H1 (cell line): ENCODE measurements around the gene SMYD1. TPM values are rescaled to one million over a fixed set of nuclear protein-coding genes. Genes with fewer than 3 reads are reported as not detected.

Experiments used
- CTCF ChIA-PET: fragments of 300-600 bp; sonication (Branson Sonifier 250); formaldehyde crosslinking; loops from one replicate; lab custom pipeline; 2021; ENCODE audit not compliant: partially characterized antibody; lab: Charles Lee
- POLR2A ChIA-PET: fragments of 300-600 bp; sonication (Branson Sonifier 250); formaldehyde crosslinking; loops from one replicate; lab custom pipeline; 2021; ENCODE audit warnings: inconsistent platforms; ENCODE audit not compliant: partially characterized antibody; lab: Charles Lee
- DNase-seq, 2 experiments: peaks; one replicate each; pipeline versions ENCODE4 v3.0.0 to v3.0.0-alpha.2; 2010 to 2022; ENCODE audit warnings: low spot score in 2 of 2, low read depth in 1 of 2, mixed read lengths in 1 of 2
- FAIRE-seq: peaks from 2 replicates; lab custom pipeline; 2011; peaks lifted over from hg19 to GRCh38; lab: Jason Lieb, UNC
- H2AFZ ChIP-seq: 2 replicates; pipeline ENCODE4 v1.8.1; 2012; ENCODE audit warnings: low read length, inconsistent platforms
- H2AK5ac ChIP-seq: 2 replicates; pipeline ENCODE4 v1.6.1; 2013; ENCODE audit warnings: low read depth, low read length
- H2BK120ac ChIP-seq: replicated peaks from 2 replicates; pipeline ENCODE3; 2013; ENCODE audit warnings: low read depth, low read length, inconsistent platforms
- H2BK12ac ChIP-seq: 2 replicates; pipeline ENCODE4 v1.6.1; 2013; ENCODE audit warnings: low read depth, low read length
- H2BK15ac ChIP-seq: 2 replicates; pipeline ENCODE4 v1.6.1; 2013; ENCODE audit warnings: low read length
- H2BK20ac ChIP-seq: 2 replicates; pipeline ENCODE4 v1.6.1; 2013; ENCODE audit warnings: low read length
- H2BK5ac ChIP-seq: 2 replicates; pipeline ENCODE4 v1.6.1; 2013; ENCODE audit warnings: low read depth, low read length
- H3K14ac ChIP-seq: 2 replicates; pipeline ENCODE4 v1.6.1; 2013; ENCODE audit warnings: inconsistent platforms; ENCODE audit not compliant: insufficient read length
- H3K18ac ChIP-seq: 2 replicates; pipeline ENCODE4 v1.6.1; 2013; ENCODE audit warnings: low read length; ENCODE audit errors: extremely low read depth
- H3K23ac ChIP-seq: 2 replicates; pipeline ENCODE4 v1.6.1; 2013; ENCODE audit warnings: inconsistent platforms; ENCODE audit not compliant: insufficient read length
- H3K23me2 ChIP-seq: 2 replicates; pipeline ENCODE4 v1.6.1; 2013; ENCODE audit warnings: low read depth, low read length
- H3K27ac ChIP-seq: 2 replicates; pipeline ENCODE4 v1.6.1; 2011; ENCODE audit warnings: low read depth, low read length, inconsistent platforms
- H3K27me3 ChIP-seq, 4 experiments: replicated peaks in 1 of 4; 1 replicate in 1 of 4; 2 replicates in 3 of 4; pipeline versions ENCODE4 v1.6.1 to v1.8.1; 2011 to 2013; ENCODE audit warnings: low read length in 3 of 4, mild to moderate bottlenecking in 3 of 4, inconsistent platforms in 2 of 4, mixed read lengths in 2 of 4, moderate library complexity in 1 of 4; ENCODE audit not compliant: control insufficient read depth in 3 of 4, insufficient read depth in 3 of 4; ENCODE audit errors: extremely low read depth in 1 of 4
- H3K36me3 ChIP-seq, 4 experiments: 2 replicates each; pipeline versions ENCODE4 v1.6.1 to v1.8.1; 2011 to 2013; ENCODE audit warnings: mild to moderate bottlenecking in 4 of 4, low read length in 3 of 4, moderate library complexity in 2 of 4, control low read depth in 1 of 4, inconsistent platforms in 1 of 4; ENCODE audit not compliant: insufficient read depth in 4 of 4, control insufficient read depth in 2 of 4
- H3K4ac ChIP-seq: replicated peaks from 2 replicates; pipeline ENCODE3; 2013; ENCODE audit warnings: low read length, low read depth, mixed read lengths, inconsistent platforms; ENCODE audit not compliant: insufficient read length
- H3K4me1 ChIP-seq, 4 experiments: replicated peaks in 1 of 4; 1 replicate in 1 of 4; 2 replicates in 3 of 4; pipeline versions ENCODE4 v1.6.1 to v1.8.1; 2011 to 2013; ENCODE audit warnings: low read length in 3 of 4, inconsistent platforms in 2 of 4, mixed read lengths in 1 of 4; ENCODE audit not compliant: insufficient read depth in 4 of 4, control insufficient read depth in 3 of 4
- H3K4me2 ChIP-seq, 2 experiments: 2 replicates each; pipeline versions ENCODE4 v1.6.1 to v1.8.1; 2011 to 2013; ENCODE audit warnings: low read depth in 2 of 2, low read length in 2 of 2, control low read depth in 1 of 2, inconsistent platforms in 1 of 2, mild to moderate bottlenecking in 1 of 2; ENCODE audit not compliant: insufficient read depth in 1 of 2
- H3K4me3 ChIP-seq, 4 experiments: fragments of 200-600, 300-600 bp in 1 of 4; sonication (generic), shearing (Covaris generic), sonication (Bioruptor Twin) in 1 of 4; 2 replicates each; pipeline versions ENCODE4 v1.5.1 to v1.8.1; 2011 to 2016; ENCODE audit warnings: low read length in 4 of 4, low read depth in 3 of 4, control low read depth in 2 of 4, inconsistent platforms in 2 of 4, mild to moderate bottlenecking in 2 of 4, mixed read lengths in 1 of 4, moderate library complexity in 1 of 4; ENCODE audit not compliant: insufficient read depth in 2 of 4; ENCODE audit errors: extremely low read depth in 1 of 4
- H3K56ac ChIP-seq: replicated peaks from 2 replicates; pipeline ENCODE3; 2013; ENCODE audit warnings: low read depth, mild to moderate bottlenecking, mixed read lengths, low read length, inconsistent platforms; ENCODE audit not compliant: insufficient read length
- H3K79me1 ChIP-seq: 2 replicates; pipeline ENCODE4 v1.6.1; 2013; ENCODE audit warnings: low read depth, low read length, control low read depth
- H3K79me2 ChIP-seq, 2 experiments: 2 replicates each; pipeline versions ENCODE4 v1.6.1 to v1.8.1; 2012 to 2013; ENCODE audit warnings: low read length in 2 of 2, mild to moderate bottlenecking in 2 of 2, inconsistent platforms in 1 of 2; ENCODE audit not compliant: insufficient read depth in 2 of 2, control insufficient read depth in 1 of 2
- H3K9ac ChIP-seq, 4 experiments: replicated peaks in 1 of 4; 1 replicate in 1 of 4; 2 replicates in 3 of 4; pipeline versions ENCODE4 v1.6.1 to v1.8.1; 2011 to 2013; ENCODE audit warnings: low read depth in 3 of 4, low read length in 3 of 4, control low read depth in 2 of 4, mild to moderate bottlenecking in 2 of 4, moderate library complexity in 2 of 4, inconsistent platforms in 1 of 4; ENCODE audit errors: extremely low read depth in 1 of 4
- H3K9me3 ChIP-seq, 2 experiments: 2 replicates each; pipeline versions ENCODE4 v1.6.1 to v1.8.1; 2012 to 2013; ENCODE audit warnings: mild to moderate bottlenecking in 2 of 2, moderate library complexity in 2 of 2, control low read depth in 1 of 2, inconsistent platforms in 1 of 2, low read depth in 1 of 2, low read length in 1 of 2, mixed read lengths in 1 of 2; ENCODE audit not compliant: insufficient read depth in 2 of 2
- H4K20me1 ChIP-seq, 2 experiments: replicated peaks in 1 of 2; 2 replicates each; pipeline versions ENCODE3 to v1.8.1; 2011 to 2013; ENCODE audit warnings: inconsistent platforms in 2 of 2, low read length in 2 of 2, mild to moderate bottlenecking in 1 of 2; ENCODE audit not compliant: insufficient read depth in 2 of 2, control insufficient read depth in 1 of 2
- H4K5ac ChIP-seq: 2 replicates; pipeline ENCODE4 v1.6.1; 2013; ENCODE audit warnings: low read length, low read depth, mixed read lengths, inconsistent platforms; ENCODE audit not compliant: insufficient read length
- H4K8ac ChIP-seq: 2 replicates; pipeline ENCODE4 v1.8.0; 2013; ENCODE audit warnings: mild to moderate bottlenecking, moderate library complexity, low read length, inconsistent platforms; ENCODE audit not compliant: insufficient read depth; ENCODE audit errors: extremely low read depth
- H4K91ac ChIP-seq: replicated peaks from 2 replicates; pipeline ENCODE3; 2013; ENCODE audit warnings: low read length, mixed read lengths, inconsistent platforms; ENCODE audit not compliant: insufficient read length
- CBX5 ChIP-seq: fragments of 300-800, 300-1000 bp; sonication (generic); IDR thresholded peaks from 2 replicates; pipeline ENCODE4 v1.7.1; 2016; ENCODE audit warnings: antibody characterized with exemption, low read length, low read depth
- E2F6 ChIP-seq: IDR thresholded peaks from 2 replicates; pipeline ENCODE4 v1.6.1; 2012; ENCODE audit warnings: inconsistent platforms
- GABPA ChIP-seq: IDR thresholded peaks from 2 replicates; pipeline ENCODE4 v1.6.1; 2011; ENCODE audit warnings: mild to moderate bottlenecking, low read length, moderate library complexity, borderline replicate concordance; ENCODE audit not compliant: insufficient read depth
- JUND ChIP-seq: IDR thresholded peaks from 2 replicates; pipeline ENCODE4 v1.6.1; 2011; ENCODE audit warnings: mild to moderate bottlenecking, improper control_type of control experiment, low read length
- MAX ChIP-seq: IDR thresholded peaks from 2 replicates; pipeline ENCODE4 v1.6.1; 2012; ENCODE audit warnings: inconsistent platforms
- RAD21 ChIP-seq, 2 experiments: IDR thresholded peaks in 1 of 2; conservative IDR thresholded peaks in 1 of 2; 2 replicates each; pipeline ENCODE4 v1.6.1; 2011; ENCODE audit warnings: low read depth in 2 of 2, low read length in 2 of 2, improper control_type of control experiment in 1 of 2, inconsistent platforms in 1 of 2, mild to moderate bottlenecking in 1 of 2, moderate library complexity in 1 of 2
- RXRA ChIP-seq: IDR thresholded peaks from 2 replicates; pipeline ENCODE4 v1.6.1; 2011; ENCODE audit warnings: low read depth, mild to moderate bottlenecking, low read length, moderate library complexity; ENCODE audit not compliant: insufficient read depth
- SRF ChIP-seq: IDR thresholded peaks from 2 replicates; pipeline ENCODE4 v1.6.1; 2011; ENCODE audit warnings: mild to moderate bottlenecking, low read depth, low read length, moderate library complexity
- SUZ12 ChIP-seq: fragments of 200-600 bp; sonication (generic); IDR thresholded peaks from 2 replicates; pipeline ENCODE4 v1.6.1; 2012; ENCODE audit warnings: mild to moderate bottlenecking, inconsistent platforms, low read length, moderate library complexity, mixed read lengths
- TAF1 ChIP-seq: IDR thresholded peaks from 2 replicates; pipeline ENCODE4 v1.6.1; 2011; ENCODE audit warnings: mild to moderate bottlenecking, low read depth, low read length
- TBP ChIP-seq: IDR thresholded peaks from 2 replicates; pipeline ENCODE4 v1.6.1; 2011; ENCODE audit warnings: low read depth, low read length, improper control_type of control experiment
- TEAD4 ChIP-seq: IDR thresholded peaks from 2 replicates; pipeline ENCODE4 v1.6.1; 2012; ENCODE audit warnings: low read depth, low read length, inconsistent platforms, mixed read lengths
- polyA plus RNA-seq, 7 experiments: library from polyadenylated mRNA; depleted of rRNA in 3 of 7; stranded (reverse) in 5 of 7; unstranded in 2 of 7; fragments of >200 nt in 5 of 7; fragments of 200-250 nt in 2 of 7; gene quantifications; 1 replicate in 5 of 7; 2 replicates in 1 of 7; 4 replicates in 1 of 7; pipeline versions ENCODE4 v1.2.1 to v1.2.3, GENCODE V29; 2011 to 2013; ENCODE audit warnings: missing spikeins in 2 of 7, mixed read lengths in 2 of 7
- total RNA-seq: library from RNA; stranded (reverse); fragmentation: NEBNext Ultra II Directional; extraction: Animal tissue kit (Norgen Biotek cat#: 25700); gene quantifications from 2 replicates; pipeline ENCODE4 v1.2.1, GENCODE V29; 2021

SMYD1 gene
- total and polyA plus RNA-seq, 2 of the 8 experiments (the other 6 are each of a cell fraction or from before 2014, with no cell fraction given) = 0.06 TPM; not detected in 1

DNA sequence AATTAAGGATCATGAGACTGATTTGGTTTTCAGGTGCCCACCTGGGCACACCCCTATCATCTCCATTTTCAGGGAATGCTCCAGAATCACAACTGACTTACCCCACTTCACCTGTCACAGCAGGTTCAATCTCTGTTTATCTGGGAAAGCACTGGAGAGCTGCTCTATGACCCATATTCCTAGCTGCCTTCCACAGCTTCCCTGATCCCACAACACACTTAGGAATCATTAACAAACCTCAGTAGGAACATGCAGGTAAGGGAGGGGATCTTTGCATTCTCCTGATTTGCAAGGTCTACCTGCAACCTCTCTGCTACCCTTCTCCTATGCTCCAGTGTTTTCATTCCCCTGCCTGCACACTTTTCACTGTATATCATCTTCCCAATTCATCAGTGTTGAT lies 79.0 kb downstream of the SMYD1 start:
- no peak overlapping the region for H4K5ac ChIP-seq
- no peaks in the 10 kb centered on the region for H3K79me2 ChIP-seq
- H3K9ac ChIP-seq = no peak overlapping the region
- no peak overlapping the region for H2BK12ac ChIP-seq
- H3K9me3 ChIP-seq = no peaks in the 10 kb centered on the region
- no peak overlapping the region for H3K4me2 ChIP-seq
- H3K27me3 ChIP-seq = no peaks in the 10 kb centered on the region
- H2AFZ ChIP-seq = no peak overlapping the region
- no peak overlapping the region for H2AK5ac ChIP-seq
- DNase-seq (no peak), FAIRE-seq (no peak)
- no peak overlapping the region for H2BK15ac ChIP-seq
- H2BK120ac ChIP-seq = no peak overlapping the region
- H4K8ac ChIP-seq = no peak overlapping the region
- no peak overlapping the region for H2BK20ac ChIP-seq
- H3K79me1 ChIP-seq = no peaks in the 10 kb centered on the region
- no peak overlapping the region for H4K91ac ChIP-seq
- no peak overlapping the region for H3K4me3 ChIP-seq
- no peak overlapping the region for H3K23ac ChIP-seq
- no peak overlapping the region for H3K4ac ChIP-seq
- ChIA-PET CTCF (interaction anchor here (0.6 to 2.7 kb wide), 7 partner anchors 14 to 162 kb away, joined by 3 to 17 read pairs (median 3); no protein-coding TSS in a partner anchor), POLR2A (no interaction called here)
- H4K20me1 ChIP-seq = no peaks in the 10 kb centered on the region
- H3K14ac ChIP-seq = no peak overlapping the region
- no peaks in the 10 kb centered on the region for H3K23me2 ChIP-seq
- H3K36me3 ChIP-seq = no peaks in the 10 kb centered on the region; a peak in 1 of 8 replicates
- H3K27ac ChIP-seq = no peak overlapping the region
- H2BK5ac ChIP-seq = no peak overlapping the region
- H3K56ac ChIP-seq = no peak overlapping the region
- H3K4me1 ChIP-seq = no peaks in the 10 kb centered on the region
- TF ChIP-seq SUZ12 = no peak
- no peak for TF ChIP-seq RXRA
- TF ChIP-seq TAF1 = no peak
- no peak for TF ChIP-seq JUND
- TF ChIP-seq RAD21 (IDR thresholded peaks at IDR 0.05 in 1 of 2, conservative IDR thresholded peaks at IDR 0.05 in 1 of 2; ENCODE audit: low read depth in 2 of 2, low read length in 2 of 2) = no peak
- TF ChIP-seq CBX5 = no peak
- no peak for TF ChIP-seq GABPA
- TF ChIP-seq MAX = no peak
- no peak for TF ChIP-seq E2F6
- TF ChIP-seq TEAD4 = no peak
- TF ChIP-seq TBP = no peak
- TF ChIP-seq SRF = no peak
- H3K18ac ChIP-seq = no peak overlapping the region
